ENCODE data around the gene MYL5. TPM values are rescaled to one million over a fixed set of nuclear protein-coding genes. Genes with fewer than 3 reads are reported as not detected.
"Not testable (repeated sequence)": the region's sequence is repeated elsewhere in the genome, so short reads cannot be mapped to it uniquely, and the experiment has no call there.

MYL5 gene
- total RNA-seq, 1 experiment from 2014 or later, result 11.7 TPM

DNA sequence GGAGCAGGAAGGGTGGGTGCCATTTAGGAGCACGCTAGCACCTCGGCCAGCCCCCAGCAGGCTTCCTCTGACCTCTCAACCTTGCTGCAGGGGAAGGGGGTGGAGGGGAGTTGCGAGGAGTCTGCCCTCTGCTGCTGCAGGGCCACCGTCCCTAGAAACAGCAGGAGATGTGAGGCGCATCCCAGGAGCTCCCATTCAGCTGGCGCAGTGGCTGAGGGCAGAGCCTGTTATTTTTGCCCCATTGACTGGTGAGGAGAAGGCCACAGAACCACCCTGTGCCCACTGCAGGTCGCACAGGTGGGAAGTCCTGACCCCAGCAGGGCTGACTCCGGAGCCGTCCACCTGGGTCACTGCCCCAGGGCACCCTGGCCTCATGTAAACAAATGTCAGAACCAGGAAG is 40.9 kb upstream of the MYL5 start:
- intact Hi-C loops (cut with micrococcal nuclease; ENCODE audit: unreplicated experiment), result no loop called here
- DNase-seq (ENCODE audit: low spot score), result no peak
- no peak overlapping the region for H3K27ac ChIP-seq (ENCODE audit: low read depth, low read length, poor library complexity, severe bottlenecking)
- POLR2A ChIA-PET (ENCODE audit: low non-redundant PET), result no interaction called here
- no peaks in the 10 kb centered on the region for H3K4me1 ChIP-seq (ENCODE audit: insufficient read depth, low read length, poor library complexity, severe bottlenecking)
- no peaks in the 10 kb centered on the region for H3K36me3 ChIP-seq (ENCODE audit: insufficient read depth, low read length, poor library complexity, severe bottlenecking)
- no peaks in the 10 kb centered on the region for H3K9me3 ChIP-seq (ENCODE audit: low read depth, low read length, poor library complexity, severe bottlenecking)
- no TSS peak for BruUV-seq (replicated peaks)
- CTCF ChIA-PET, result no interaction called here
- H3K4me3 ChIP-seq (ENCODE audit: low read depth, low read length, poor library complexity, severe bottlenecking), result no peak overlapping the region
- no peak for TF ChIP-seq EZH2 (IDR thresholded peaks at IDR 0.05; ENCODE audit: borderline replicate concordance, low read depth, low read length, poor library complexity, severe bottlenecking)
- TF ChIP-seq CTCF (conservative IDR thresholded peaks at IDR 0.05; ENCODE audit: low read depth, low read length), result no peak
- peaks cover 10% of the 10 kb centered on the region for H3K27me3 ChIP-seq (replicated peaks; ENCODE audit: insufficient read depth, low read depth, low read length, poor library complexity)

DNA sequence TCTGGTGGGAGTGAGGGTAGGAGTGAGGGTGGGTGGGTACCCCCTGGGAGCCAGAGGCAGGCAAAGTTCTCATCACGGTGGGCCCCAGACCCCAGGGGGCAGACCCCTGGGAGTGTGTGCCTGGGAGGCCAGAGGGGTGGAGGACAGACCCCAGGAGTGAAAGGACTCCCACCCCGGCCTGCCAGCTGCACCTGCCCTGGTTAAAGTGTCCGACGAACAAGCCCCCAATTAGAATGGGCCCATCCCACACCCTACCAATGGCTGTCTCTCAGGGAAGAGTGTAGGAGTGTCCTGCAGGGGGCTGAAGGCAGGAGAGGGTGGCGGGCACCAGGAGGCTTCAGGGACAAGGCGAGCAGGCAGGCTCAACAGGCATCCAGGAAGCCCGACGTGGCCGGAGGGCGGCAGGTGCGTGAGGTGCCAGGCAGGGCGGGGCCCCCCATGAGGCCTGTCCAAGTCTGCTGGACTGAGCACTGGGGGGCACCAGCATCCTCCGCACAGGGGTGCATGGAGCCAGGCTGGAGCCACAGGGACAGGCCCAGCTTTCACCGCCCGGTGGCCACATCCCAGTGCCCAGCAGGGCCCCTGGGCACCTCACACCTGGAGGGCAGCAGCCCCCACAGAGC is 40.3 kb upstream of the MYL5 start:
- POLR2A ChIA-PET (ENCODE audit: low non-redundant PET), result no interaction called here
- H3K4me3 ChIP-seq (ENCODE audit: low read depth, low read length, poor library complexity, severe bottlenecking), result no peak overlapping the region
- H3K36me3 ChIP-seq (ENCODE audit: insufficient read depth, low read length, poor library complexity, severe bottlenecking), result no peaks in the 10 kb centered on the region
- intact Hi-C loops (cut with micrococcal nuclease; ENCODE audit: unreplicated experiment), result no loop called here
- H3K27ac ChIP-seq (ENCODE audit: low read depth, low read length, poor library complexity, severe bottlenecking), result no peak overlapping the region
- TF ChIP-seq EZH2 (IDR thresholded peaks at IDR 0.05; ENCODE audit: borderline replicate concordance, low read depth, low read length, poor library complexity, severe bottlenecking) (no peak), CTCF (conservative IDR thresholded peaks at IDR 0.05; ENCODE audit: low read depth, low read length) (no peak)
- H3K4me1 ChIP-seq (ENCODE audit: insufficient read depth, low read length, poor library complexity, severe bottlenecking), result no peaks in the 10 kb centered on the region
- CTCF ChIA-PET, result no interaction called here
- no peak for DNase-seq (ENCODE audit: low spot score)
- no TSS peak for BruUV-seq (replicated peaks)
- peaks cover 15% of the 10 kb centered on the region for H3K27me3 ChIP-seq (replicated peaks; ENCODE audit: insufficient read depth, low read depth, low read length, poor library complexity)
- H3K9me3 ChIP-seq (ENCODE audit: low read depth, low read length, poor library complexity, severe bottlenecking), result no peaks in the 10 kb centered on the region

DNA sequence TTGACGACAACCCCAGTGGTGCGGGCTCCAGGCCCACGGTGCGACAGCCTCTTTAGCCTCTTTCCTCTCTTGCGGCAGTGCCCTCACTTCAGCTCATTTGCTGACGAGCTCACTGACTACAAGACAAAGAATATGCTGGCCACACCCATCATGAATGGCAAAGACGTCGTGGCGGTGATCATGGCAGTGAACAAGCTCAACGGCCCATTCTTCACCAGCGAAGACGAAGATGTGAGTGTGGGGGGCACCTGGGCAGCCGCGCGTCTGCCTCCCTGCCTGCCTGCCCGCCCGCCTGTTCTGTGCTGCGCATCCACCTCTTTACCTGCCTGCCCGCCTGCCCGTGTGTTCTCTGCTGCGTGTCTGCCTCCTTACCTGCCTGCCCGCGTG is 39.8 kb upstream of the MYL5 start:
- TF ChIP-seq EZH2 (IDR thresholded peaks at IDR 0.05; ENCODE audit: borderline replicate concordance, low read depth, low read length, poor library complexity, severe bottlenecking) (no peak), CTCF (conservative IDR thresholded peaks at IDR 0.05; ENCODE audit: low read depth, low read length) (no peak)
- no peak overlapping the region for H3K4me3 ChIP-seq (ENCODE audit: low read depth, low read length, poor library complexity, severe bottlenecking)
- no peaks in the 10 kb centered on the region for H3K36me3 ChIP-seq (ENCODE audit: insufficient read depth, low read length, poor library complexity, severe bottlenecking)
- intact Hi-C loops (cut with micrococcal nuclease; ENCODE audit: unreplicated experiment), result no loop called here
- ChIA-PET POLR2A (ENCODE audit: low non-redundant PET) (no interaction called here), CTCF (no interaction called here)
- BruUV-seq (replicated peaks), result no TSS peak
- no peak overlapping the region for H3K27ac ChIP-seq (ENCODE audit: low read depth, low read length, poor library complexity, severe bottlenecking)
- no peaks in the 10 kb centered on the region for H3K4me1 ChIP-seq (ENCODE audit: insufficient read depth, low read length, poor library complexity, severe bottlenecking)
- DNase-seq (ENCODE audit: low spot score), result no peak
- no peaks in the 10 kb centered on the region for H3K9me3 ChIP-seq (ENCODE audit: low read depth, low read length, poor library complexity, severe bottlenecking)
- peaks cover 15% of the 10 kb centered on the region for H3K27me3 ChIP-seq (replicated peaks; ENCODE audit: insufficient read depth, low read depth, low read length, poor library complexity)

DNA sequence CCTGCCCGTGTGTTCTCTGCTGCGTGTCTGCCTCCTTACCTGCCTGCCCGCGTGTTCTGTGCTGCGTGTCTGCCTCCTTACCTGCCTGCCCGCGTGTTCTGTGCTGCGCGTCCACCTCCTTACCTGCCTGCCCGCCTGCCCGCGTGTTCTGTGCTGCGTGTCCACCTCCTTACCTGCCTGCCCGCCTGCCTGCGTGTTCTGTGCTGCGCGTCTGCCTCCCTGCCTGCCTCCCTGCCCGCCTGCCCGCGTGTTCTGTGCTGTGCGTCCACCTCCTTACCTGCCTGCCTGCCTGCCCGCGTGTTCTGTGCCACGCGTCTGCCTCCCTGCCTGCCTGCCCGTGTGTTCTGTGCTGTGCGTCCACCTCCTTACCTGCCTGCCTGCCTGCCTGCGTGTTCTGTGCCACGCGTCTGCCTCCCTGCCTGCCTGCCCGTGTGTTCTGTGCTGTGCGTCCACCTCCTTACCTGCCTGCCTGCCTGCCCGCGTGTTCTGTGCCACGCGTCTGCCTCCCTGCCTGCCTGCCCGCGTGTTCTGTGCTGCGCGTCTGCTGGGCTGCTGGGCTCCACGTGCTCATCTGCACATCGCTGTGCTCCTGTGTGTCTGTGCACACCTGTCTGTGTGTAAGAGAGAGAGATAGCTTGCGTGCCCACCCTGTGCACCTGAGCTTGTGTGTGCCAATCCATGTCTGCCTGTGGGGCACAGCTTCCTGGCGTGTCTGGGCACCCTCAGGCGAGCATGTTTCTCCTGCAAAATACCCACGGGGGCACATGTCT is 39.1 kb upstream of the MYL5 start:
- CTCF ChIA-PET; intact Hi-C loops (cut with micrococcal nuclease; ENCODE audit: unreplicated experiment); DNase-seq (ENCODE audit: low spot score); H3K4me3 ChIP-seq (ENCODE audit: low read depth, low read length, poor library complexity, severe bottlenecking); POLR2A ChIA-PET (ENCODE audit: low non-redundant PET); H3K36me3 ChIP-seq (ENCODE audit: insufficient read depth, low read length, poor library complexity, severe bottlenecking); H3K27ac ChIP-seq (ENCODE audit: low read depth, low read length, poor library complexity, severe bottlenecking); H3K9me3 ChIP-seq (ENCODE audit: low read depth, low read length, poor library complexity, severe bottlenecking); H3K4me1 ChIP-seq (ENCODE audit: insufficient read depth, low read length, poor library complexity, severe bottlenecking); BruUV-seq (replicated peaks): not testable (repeated sequence)
- peaks cover 15% of the 10 kb centered on the region for H3K27me3 ChIP-seq (replicated peaks; ENCODE audit: insufficient read depth, low read depth, low read length, poor library complexity)

All from A673 (cell line).